Panc1 (cell line): ENCODE data around the gene KRT26. TPM values are rescaled to one million over a fixed set of nuclear protein-coding genes. Genes with fewer than 3 reads are reported as not detected.

Experiments used
- ATAC-seq: fragments of 200-7000 bp; cut with Tn5 transposase; 2 replicates; pipeline ENCODE4 v1.9.1; 2020; ENCODE audit warnings: mild to moderate bottlenecking, moderate library complexity
- BruUV-seq: library from RNA; stranded (reverse); fragments of 400-500 nt; replicated peaks from 2 replicates; lab custom pipeline; 2021; lab: Mats Ljungman, UMichigan
- CTCF ChIA-PET: fragments of 300-600 bp; sonication (Branson Sonifier 250); formaldehyde crosslinking; loops from one replicate; lab custom pipeline; 2022; ENCODE audit warnings: antibody characterized with exemption; lab: Charles Lee
- POLR2A ChIA-PET: fragments of 300-600 bp; sonication (Branson Sonifier 250); formaldehyde crosslinking; loops from one replicate; lab custom pipeline; 2022; ENCODE audit warnings: antibody characterized with exemption; lab: Charles Lee
- DNase-seq: peaks from one replicate; pipeline ENCODE4 v3.0.0-alpha.2; 2010; ENCODE audit warnings: low read depth, low spot score
- H3K27ac ChIP-seq: 2 replicates; pipeline ENCODE4 v1.5.1; 2011; ENCODE audit warnings: mild to moderate bottlenecking, low read length, inconsistent platforms
- H3K27me3 ChIP-seq: fragments of 200-500 bp; sonication (Bioruptor generic); 2 replicates; pipeline ENCODE4 v1.6.0; 2014; ENCODE audit warnings: low read length, inconsistent platforms; ENCODE audit not compliant: control insufficient read depth, insufficient read depth
- H3K36me3 ChIP-seq: fragments of 200-500 bp; sonication (Bioruptor generic); 2 replicates; pipeline ENCODE4 v1.5.1; 2014; ENCODE audit warnings: inconsistent platforms, mild to moderate bottlenecking, low read length, moderate library complexity; ENCODE audit not compliant: control insufficient read depth, insufficient read depth
- H3K4me1 ChIP-seq: 2 replicates; pipeline ENCODE4 v1.5.1; 2011; ENCODE audit warnings: inconsistent platforms, mild to moderate bottlenecking, low read length, moderate library complexity; ENCODE audit not compliant: control insufficient read depth, insufficient read depth
- H3K4me3 ChIP-seq, 2 experiments: 2 replicates each; pipeline ENCODE4 v1.5.1; 2011 to 2012; ENCODE audit warnings: low read depth in 2 of 2, low read length in 2 of 2, mild to moderate bottlenecking in 2 of 2, inconsistent platforms in 1 of 2, moderate library complexity in 1 of 2
- H3K9me3 ChIP-seq: fragments of 200-500 bp; sonication (Bioruptor generic); 2 replicates; pipeline ENCODE4 v1.5.1; 2014; ENCODE audit warnings: low read depth, mild to moderate bottlenecking, inconsistent platforms, low read length, moderate library complexity; ENCODE audit not compliant: control insufficient read depth, insufficient read depth
- CTCF ChIP-seq: fragments of 450-650 bp; IDR thresholded peaks from 2 replicates; pipeline ENCODE4 v1.5.1; 2017; ENCODE audit warnings: mild to moderate bottlenecking
- POLR2AphosphoS5 ChIP-seq: IDR thresholded peaks from 2 replicates; pipeline ENCODE4 v1.6.1; 2012; ENCODE audit warnings: mild to moderate bottlenecking, low read depth, low read length, moderate library complexity
- REST ChIP-seq, 2 experiments: IDR thresholded peaks; 2 replicates each; pipeline ENCODE4 v1.6.1; 2011 to 2012; ENCODE audit warnings: low read depth in 2 of 2, control low read depth in 1 of 2, low read length in 1 of 2, mild to moderate bottlenecking in 1 of 2, moderate library complexity in 1 of 2; ENCODE audit not compliant: insufficient read depth in 1 of 2
- SIN3A ChIP-seq: IDR thresholded peaks from 2 replicates; pipeline ENCODE4 v1.6.1; 2012; ENCODE audit warnings: low read depth, mild to moderate bottlenecking, low read length, moderate library complexity, borderline replicate concordance; ENCODE audit not compliant: insufficient read depth
- TCF7L2 ChIP-seq: IDR thresholded peaks from 2 replicates; pipeline ENCODE4 v1.6.1; 2011; ENCODE audit warnings: mild to moderate bottlenecking, low read depth, low read length, inconsistent platforms
- in situ Hi-C: cut with HindIII; loops from 2 replicates; pipeline ENCODE4 v1.10.0; 2016; ENCODE audit warnings: low sequenced_read_pairs, low pct_unique_long_range_greater_than_20kb
- intact Hi-C: fragments of 100-400 bp; cut with micrococcal nuclease; formaldehyde crosslinking; loops from one replicate; pipeline ENCODE4 v1.10.0; 2022; ENCODE audit not compliant: unreplicated experiment
- total RNA-seq: library from RNA; stranded (reverse); gene quantifications from one replicate; pipeline ENCODE4 v1.2.1, GENCODE V29; 2021; ENCODE audit not compliant: unreplicated experiment

The KRT26 gene
- total RNA-seq, 1 experiment from 2014 or later: not detected

GRCh38 chr17:40720899-40721298 lies 51.1 kb downstream of the KRT26 start:
- DNase-seq (no peak), ATAC-seq (no peak)
- CTCF ChIA-PET: no interaction called here
- no TSS peak for BruUV-seq
- H3K4me1 ChIP-seq: no peaks in the 10 kb centered on the region
- H3K27ac ChIP-seq: no peak overlapping the region
- POLR2A ChIA-PET: no interaction called here
- peaks cover 4% of the 10 kb centered on the region for H3K27me3 ChIP-seq
- TF ChIP-seq POLR2AphosphoS5 (no peak), CTCF (no peak), SIN3A (no peak), REST (IDR thresholded peaks at IDR 0.05; ENCODE audit: insufficient read depth in 1 of 2, low read depth in 2 of 2, low read length in 1 of 2) (no peak), TCF7L2 (no peak)
- intact Hi-C loops (no loop called here), in situ Hi-C loops (no loop called here)
- H3K36me3 ChIP-seq: no peaks in the 10 kb centered on the region
- H3K4me3 ChIP-seq: no peak overlapping the region
- H3K9me3 ChIP-seq: no peaks in the 10 kb centered on the region

GRCh38 chr17:40718930-40719329 lies 53.1 kb downstream of the KRT26 start:
- TF ChIP-seq SIN3A (no peak), CTCF (no peak), TCF7L2 (no peak), REST (IDR thresholded peaks at IDR 0.05; ENCODE audit: insufficient read depth in 1 of 2, low read depth in 2 of 2, low read length in 1 of 2) (no peak), POLR2AphosphoS5 (no peak)
- Histone ChIP-seq H3K27ac (no peak overlapping the region), H3K9me3 (no peaks in the 10 kb centered on the region), H3K4me1 (no peaks in the 10 kb centered on the region), H3K4me3 (no peak overlapping the region), H3K36me3 (no peaks in the 10 kb centered on the region), H3K27me3 (peaks cover 4% of the 10 kb centered on the region)
- DNase-seq (no peak), ATAC-seq (no peak)
- POLR2A ChIA-PET: no interaction called here
- CTCF ChIA-PET: interaction anchor here (0.8 kb wide), 1 partner anchor 99 kb away, joined by 5 read pairs; no protein-coding TSS in a partner anchor
- in situ Hi-C loops: no loop called here
- intact Hi-C loops: no loop called here
- BruUV-seq: no TSS peak
